A673 (cell line): Measurements from ENCODE around the gene OR51V1. TPM values are rescaled to one million over a fixed set of nuclear protein-coding genes. Genes with fewer than 3 reads are reported as not detected.

ENCODE experiments used
- BruUV-seq: library from RNA; stranded (reverse); fragments of 400-500 nt; replicated peaks from 2 replicates; lab custom pipeline; 2021; lab: Mats Ljungman, UMichigan
- CTCF ChIA-PET: fragments of 300-600 bp; sonication (Branson Sonifier 250); formaldehyde crosslinking; loops from one replicate; lab custom pipeline; 2022; ENCODE audit warnings: antibody characterized with exemption; lab: Charles Lee
- POLR2A ChIA-PET: fragments of 300-600 bp; sonication (Branson Sonifier 250); formaldehyde crosslinking; loops from one replicate; lab custom pipeline; 2022; ENCODE audit warnings: antibody characterized with exemption; ENCODE audit not compliant: low non-redundant PET; lab: Charles Lee
- DNase-seq: peaks from one replicate; pipeline ENCODE4 v3.0.0-alpha.2; 2015; ENCODE audit warnings: low spot score
- H3K27ac ChIP-seq: fragments of 200-600 bp; sonication (generic); 2 replicates; pipeline ENCODE4 v1.5.1; 2016; ENCODE audit warnings: mixed run types, low read depth, mild to moderate bottlenecking, mixed read lengths, antibody characterized with exemption, low read length; ENCODE audit not compliant: poor library complexity, severe bottlenecking
- H3K27me3 ChIP-seq: fragments of 200-600 bp; sonication (generic); replicated peaks from 2 replicates; pipeline ENCODE4 v1.6.1; 2017; ENCODE audit warnings: mixed run types, low read depth, mild to moderate bottlenecking, mixed read lengths, antibody characterized with exemption, low read length; ENCODE audit not compliant: insufficient read depth, poor library complexity
- H3K36me3 ChIP-seq: fragments of 200-600 bp; sonication (generic); 2 replicates; pipeline ENCODE4 v1.6.1; 2016; ENCODE audit warnings: mixed run types, mild to moderate bottlenecking, mixed read lengths, antibody characterized with exemption, low read length; ENCODE audit not compliant: insufficient read depth, poor library complexity, severe bottlenecking
- H3K4me1 ChIP-seq: fragments of 200-600 bp; sonication (generic); 2 replicates; pipeline ENCODE4 v1.6.1; 2017; ENCODE audit warnings: mixed run types, mild to moderate bottlenecking, mixed read lengths, antibody characterized with exemption, low read length; ENCODE audit not compliant: insufficient read depth, poor library complexity, severe bottlenecking
- H3K4me3 ChIP-seq: fragments of 200-600 bp; sonication (generic); 2 replicates; pipeline ENCODE4 v1.5.1; 2016; ENCODE audit warnings: low read depth, mixed run types, mild to moderate bottlenecking, mixed read lengths, low read length; ENCODE audit not compliant: poor library complexity, severe bottlenecking
- H3K9me3 ChIP-seq: fragments of 200-600 bp; sonication (generic); 2 replicates; pipeline ENCODE4 v1.6.1; 2016; ENCODE audit warnings: mixed run types, low read depth, mild to moderate bottlenecking, mixed read lengths, antibody characterized with exemption, low read length; ENCODE audit not compliant: poor library complexity, severe bottlenecking
- EZH2 ChIP-seq: fragments of 200-600 bp; sonication (generic); IDR thresholded peaks from 2 replicates; pipeline ENCODE4 v1.6.1; 2017; ENCODE audit warnings: borderline replicate concordance, low read depth, mild to moderate bottlenecking, mixed read lengths, antibody characterized with exemption, low read length; ENCODE audit not compliant: poor library complexity, severe bottlenecking
- intact Hi-C: fragments of 100-400 bp; cut with micrococcal nuclease; formaldehyde crosslinking; loops from one replicate; pipeline ENCODE4 v1.10.0; 2022; ENCODE audit not compliant: unreplicated experiment
- total RNA-seq: library from RNA; stranded (reverse); gene quantifications from 2 replicates; pipeline ENCODE4 v1.2.3, GENCODE V29; 2021
- TF ChIP-seq, protein P1 (sequence below): fragments of 300-800, 200-600 bp; sonication (generic); conservative IDR thresholded peaks from 2 replicates; pipeline ENCODE4 v1.5.1; 2017; ENCODE audit warnings: low read depth, mild to moderate bottlenecking, antibody characterized with exemption, low read length, moderate library complexity, mixed read lengths

Gene OR51V1
- total RNA-seq, 1 experiment from 2014 or later, result not detected

DNA sequence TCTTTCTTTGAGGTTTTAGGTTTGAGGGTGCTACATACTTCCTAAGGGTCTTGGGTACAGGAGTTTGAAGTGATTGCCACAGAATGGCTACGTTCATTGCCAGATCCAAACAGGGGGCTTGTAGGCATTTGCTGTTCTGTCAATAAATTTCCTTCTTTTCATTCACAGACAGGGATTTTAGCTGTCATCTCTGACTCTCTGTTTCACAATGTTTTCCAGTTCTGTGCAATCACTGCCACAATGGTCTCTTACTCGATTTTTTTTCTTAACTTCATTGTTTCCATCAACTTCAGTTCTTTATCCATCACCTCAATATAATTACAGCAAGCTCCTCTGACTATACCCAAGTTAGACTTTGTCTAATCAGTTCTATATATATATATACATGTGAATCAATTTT lies 40.0 kb upstream of the OR51V1 start:
- ChIA-PET CTCF (no interaction called here), POLR2A (no interaction called here)
- TF ChIP-seq EZH2, result no peak
- TF ChIP-seq, protein P1, sequence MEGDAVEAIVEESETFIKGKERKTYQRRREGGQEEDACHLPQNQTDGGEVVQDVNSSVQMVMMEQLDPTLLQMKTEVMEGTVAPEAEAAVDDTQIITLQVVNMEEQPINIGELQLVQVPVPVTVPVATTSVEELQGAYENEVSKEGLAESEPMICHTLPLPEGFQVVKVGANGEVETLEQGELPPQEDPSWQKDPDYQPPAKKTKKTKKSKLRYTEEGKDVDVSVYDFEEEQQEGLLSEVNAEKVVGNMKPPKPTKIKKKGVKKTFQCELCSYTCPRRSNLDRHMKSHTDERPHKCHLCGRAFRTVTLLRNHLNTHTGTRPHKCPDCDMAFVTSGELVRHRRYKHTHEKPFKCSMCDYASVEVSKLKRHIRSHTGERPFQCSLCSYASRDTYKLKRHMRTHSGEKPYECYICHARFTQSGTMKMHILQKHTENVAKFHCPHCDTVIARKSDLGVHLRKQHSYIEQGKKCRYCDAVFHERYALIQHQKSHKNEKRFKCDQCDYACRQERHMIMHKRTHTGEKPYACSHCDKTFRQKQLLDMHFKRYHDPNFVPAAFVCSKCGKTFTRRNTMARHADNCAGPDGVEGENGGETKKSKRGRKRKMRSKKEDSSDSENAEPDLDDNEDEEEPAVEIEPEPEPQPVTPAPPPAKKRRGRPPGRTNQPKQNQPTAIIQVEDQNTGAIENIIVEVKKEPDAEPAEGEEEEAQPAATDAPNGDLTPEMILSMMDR, result no peak
- no peak for DNase-seq
- no TSS peak for BruUV-seq
- intact Hi-C loops, result no loop called here
- Histone ChIP-seq H3K27me3 (no peaks in the 10 kb centered on the region), H3K9me3 (no peaks in the 10 kb centered on the region), H3K27ac (no peak overlapping the region), H3K4me3 (no peak overlapping the region), H3K36me3 (no peaks in the 10 kb centered on the region), H3K4me1 (no peaks in the 10 kb centered on the region)

DNA sequence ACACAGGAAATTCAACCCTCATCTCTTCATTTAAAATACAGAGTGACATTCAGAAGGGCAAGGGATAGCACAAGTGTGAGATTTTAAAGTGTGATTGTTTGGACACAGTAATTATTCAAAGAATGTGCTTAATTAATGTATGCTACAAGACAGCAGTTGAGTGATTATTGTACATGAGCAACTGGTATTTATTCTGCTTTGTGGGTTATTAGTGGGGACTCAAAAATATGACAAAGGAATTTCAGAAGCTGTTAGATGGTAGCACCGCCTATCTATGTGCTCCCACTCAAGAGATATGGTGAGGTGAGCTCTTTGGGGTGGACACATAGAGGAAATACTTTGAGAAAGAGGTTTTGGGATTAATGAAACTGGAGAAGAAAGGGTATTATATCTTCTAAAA lies 39.6 kb upstream of the OR51V1 start:
- Histone ChIP-seq H3K4me3 (no peak overlapping the region), H3K27me3 (no peaks in the 10 kb centered on the region), H3K36me3 (no peaks in the 10 kb centered on the region), H3K27ac (no peak overlapping the region), H3K4me1 (no peaks in the 10 kb centered on the region), H3K9me3 (no peaks in the 10 kb centered on the region)
- POLR2A ChIA-PET, result no interaction called here
- CTCF ChIA-PET, result no interaction called here
- no peak for TF ChIP-seq EZH2
- TF ChIP-seq, protein P1, result no peak
- BruUV-seq, result no TSS peak
- DNase-seq, result no peak
- intact Hi-C loops, result no loop called here

DNA sequence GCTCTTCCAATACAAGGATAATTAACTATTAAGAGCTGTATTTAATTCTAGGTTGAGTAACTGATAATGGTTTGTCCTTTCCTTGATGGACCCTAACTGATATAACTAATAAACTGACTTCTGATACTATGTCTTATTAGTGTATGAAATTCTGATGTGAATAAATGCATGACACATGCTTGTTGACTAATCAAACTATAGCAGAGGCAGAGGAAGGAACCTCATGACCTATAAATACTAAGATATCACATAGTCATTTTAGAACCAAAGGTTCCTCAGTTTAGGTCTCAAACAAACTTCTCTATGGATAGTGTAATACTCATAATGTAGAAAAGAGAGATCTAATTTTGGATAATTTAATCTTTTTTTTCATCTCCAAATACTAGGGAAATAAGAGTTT lies 38.6 kb upstream of the OR51V1 start:
- Histone ChIP-seq H3K9me3 (no peaks in the 10 kb centered on the region), H3K36me3 (no peaks in the 10 kb centered on the region), H3K4me1 (no peaks in the 10 kb centered on the region), H3K27ac (no peak overlapping the region), H3K27me3 (no peaks in the 10 kb centered on the region), H3K4me3 (no peak overlapping the region)
- ChIA-PET POLR2A (no interaction called here), CTCF (no interaction called here)
- intact Hi-C loops, result no loop called here
- no TSS peak for BruUV-seq
- TF ChIP-seq, protein P1, result no peak
- no peak for TF ChIP-seq EZH2
- no peak for DNase-seq
